K562 (cell line): ENCODE results near the gene LY6G6D. TPM values are rescaled to one million over a fixed set of nuclear protein-coding genes. Genes with fewer than 3 reads are reported as not detected.

Experiments
- ATAC-seq: fragments of 200-7000 bp; cut with Tn5 transposase; 3 replicates; pipeline ENCODE4 v1.9.1; 2020; ENCODE audit warnings: moderate library complexity
- BruUV-seq: library from RNA; stranded (reverse); fragments of 400-500 nt; replicated peaks from 2 replicates; lab custom pipeline; 2021; lab: Mats Ljungman, UMichigan
- CTCF ChIA-PET: fragments of 300-600 bp; formaldehyde crosslinking; extraction: SDS; loops from one replicate; lab custom pipeline; 2021; ENCODE audit warnings: low intra/inter-chr PET ratio; lab: Yijun Ruan, JAX
- POLR2A ChIA-PET: fragments of 300-600, 350-650 bp; sonication (Branson Sonifier 250); formaldehyde crosslinking; extraction: SDS; loops from one replicate; lab custom pipeline; 2021; ENCODE audit warnings: antibody characterized with exemption, inconsistent platforms; lab: Yijun Ruan, JAX
- DNase-seq, 4 experiments: peaks; one replicate each; pipeline versions ENCODE4 v3.0.0 to v3.0.0-alpha.2; 2011 to 2018; ENCODE audit warnings: low spot score in 3 of 4, mixed read lengths in 3 of 4; ENCODE audit errors: extremely low read depth in 1 of 4
- FAIRE-seq: peaks from 2 replicates; lab custom pipeline; 2011; peaks lifted over from hg19 to GRCh38; lab: Jason Lieb, UNC
- H2AFZ ChIP-seq: 2 replicates; pipeline ENCODE4 v1.6.0; 2011; ENCODE audit warnings: low read depth, low read length, control low read depth, inconsistent platforms
- H3K27ac ChIP-seq: fragments of 200-600 bp; 3 replicates; pipeline ENCODE4 v1.8.0; 2011; ENCODE audit warnings: low read depth, mild to moderate bottlenecking, control low read depth, inconsistent platforms, low read length, moderate library complexity, mixed read lengths; ENCODE audit errors: extremely low read depth
- H3K27me3 ChIP-seq, 2 experiments: fragments of 300-600 bp in 1 of 2; 2 replicates in 1 of 2; 3 replicates in 1 of 2; pipeline versions ENCODE4 v1.6.0 to v1.8.0; 2011; ENCODE audit warnings: inconsistent platforms in 2 of 2, low read length in 2 of 2, mild to moderate bottlenecking in 1 of 2, mixed read lengths in 1 of 2, moderate library complexity in 1 of 2; ENCODE audit not compliant: control insufficient read depth in 2 of 2, insufficient read depth in 2 of 2
- H3K36me3 ChIP-seq: fragments of 300-600 bp; 3 replicates; pipeline ENCODE4 v1.8.0; 2011; ENCODE audit warnings: mild to moderate bottlenecking, low read length, inconsistent platforms; ENCODE audit not compliant: control insufficient read depth, insufficient read depth
- H3K4me1 ChIP-seq, 2 experiments: fragments of 200-600 bp in 1 of 2; replicated peaks in 1 of 2; 2 replicates in 1 of 2; 3 replicates in 1 of 2; pipeline versions ENCODE4 v1.5.1 to v1.8.0; 2011; ENCODE audit warnings: inconsistent platforms in 2 of 2, low read length in 2 of 2, mild to moderate bottlenecking in 1 of 2, mixed read lengths in 1 of 2, moderate library complexity in 1 of 2; ENCODE audit not compliant: control insufficient read depth in 2 of 2, insufficient read depth in 2 of 2
- H3K4me2 ChIP-seq: 2 replicates; pipeline ENCODE4 v1.6.1; 2011; ENCODE audit warnings: low read length, control low read depth, inconsistent platforms, mixed read lengths; ENCODE audit not compliant: insufficient read depth
- H3K4me3 ChIP-seq: fragments of 200-600 bp; sonication (generic), shearing (Covaris generic); 2 replicates; pipeline ENCODE4 v1.5.1; 2016; ENCODE audit warnings: control low read depth, inconsistent platforms
- H3K79me2 ChIP-seq: fragments of 200-600 bp; 3 replicates; pipeline ENCODE4 v1.8.0; 2011; ENCODE audit warnings: low read length, inconsistent platforms; ENCODE audit not compliant: control insufficient read depth, insufficient read depth
- H3K9ac ChIP-seq, 2 experiments: 2 replicates each; pipeline versions ENCODE4 v1.6.0 to v1.6.1; 2011; ENCODE audit warnings: low read depth in 2 of 2, low read length in 2 of 2, control low read depth in 1 of 2, inconsistent platforms in 1 of 2, mild to moderate bottlenecking in 1 of 2, mixed read lengths in 1 of 2; ENCODE audit not compliant: insufficient read depth in 1 of 2
- H3K9me1 ChIP-seq: one replicate; pipeline ENCODE4 v1.6.0; 2011; ENCODE audit warnings: inconsistent platforms, mild to moderate bottlenecking, low read length, moderate library complexity; ENCODE audit not compliant: control insufficient read depth, insufficient read depth
- H3K9me3 ChIP-seq: replicated peaks from 2 replicates; pipeline ENCODE4 v1.5.1; 2011; ENCODE audit warnings: low read depth, low read length, inconsistent platforms; ENCODE audit not compliant: control insufficient read depth, insufficient read depth
- H4K20me1 ChIP-seq: replicated peaks from 2 replicates; pipeline ENCODE4 v1.6.1; 2011; ENCODE audit warnings: low read length, inconsistent platforms, mixed read lengths; ENCODE audit not compliant: control insufficient read depth, insufficient read depth
- BRD4 ChIP-seq: fragments of 200-600 bp; sonication (generic); IDR thresholded peaks from 2 replicates; pipeline ENCODE4 v1.6.1; 2017; ENCODE audit warnings: inconsistent platforms
- BRD9 ChIP-seq: fragments of 450-650 bp; IDR thresholded peaks from 2 replicates; pipeline ENCODE4 v1.6.1; 2018; ENCODE audit warnings: low read depth; ENCODE audit not compliant: partially characterized antibody
- DIDO1 ChIP-seq: fragments of 450-650 bp; IDR thresholded peaks from 2 replicates; pipeline ENCODE4 v1.6.1; 2016; ENCODE audit warnings: low read depth, missing biosample characterization, missing genetic modification characterization
- FOSL1 ChIP-seq: fragments of 200-800 bp; sonication (Bioruptor generic); conservative IDR thresholded peaks from 2 replicates; pipeline ENCODE4 v1.6.1; 2016; ENCODE audit warnings: missing genetic modification characterization, missing compliant biosample characterization
- FOXA1 ChIP-seq: fragments of 450-650 bp; IDR thresholded peaks from 2 replicates; pipeline ENCODE4 v1.6.1; 2016; ENCODE audit warnings: mild to moderate bottlenecking, borderline replicate concordance
- GABPB2 ChIP-seq: fragments of 250-450 bp; sonication (Bioruptor Pico); conservative IDR thresholded peaks from 2 replicates; pipeline ENCODE4 v1.5.1; 2021; ENCODE audit warnings: mild to moderate bottlenecking
- HDAC8 ChIP-seq: fragments of 450-650 bp; IDR thresholded peaks from 2 replicates; pipeline ENCODE4 v1.6.1; 2016; ENCODE audit warnings: mild to moderate bottlenecking, missing genetic modification characterization, moderate library complexity, missing compliant biosample characterization
- KHSRP ChIP-seq: fragments of 450-650 bp; IDR thresholded peaks from 2 replicates; pipeline ENCODE4 v1.6.1; 2017
- POLR2AphosphoS2 ChIP-seq: IDR thresholded peaks from 2 replicates; pipeline ENCODE4 v1.6.1; 2012; ENCODE audit warnings: low read length, improper control_type of control experiment
- RCOR1 ChIP-seq, 2 experiments: IDR thresholded peaks; 2 replicates each; pipeline ENCODE4 v1.6.1; 2012; ENCODE audit warnings: low read depth in 2 of 2, low read length in 2 of 2, borderline replicate concordance in 1 of 2, improper control_type of control experiment in 1 of 2
- ZNF318 ChIP-seq, 2 experiments: fragments of 450-650 bp; IDR thresholded peaks; 2 replicates each; pipeline ENCODE4 v1.6.1; 2016; ENCODE audit warnings: mild to moderate bottlenecking in 2 of 2, borderline replicate concordance in 1 of 2, low read depth in 1 of 2, moderate library complexity in 1 of 2
- ZNF395 ChIP-seq: fragments of 200-800 bp; sonication (Bioruptor generic); IDR thresholded peaks from 2 replicates; pipeline ENCODE4 v1.6.1; 2017; ENCODE audit warnings: missing genetic modification characterization, missing compliant biosample characterization
- WGBS: fragments of 100-300 bp; shearing (Covaris generic); methylation state at CpG from one replicate; pipeline ENCODE4 v1.1.6; 2016; ENCODE audit warnings: low coverage, mixed read lengths; ENCODE audit not compliant: insufficient coverage; ENCODE audit errors: missing lambda C conversion rate; 5-methylcytosine and 5-hydroxymethylcytosine counted together
- in situ Hi-C: fragments of 300-500 bp; cut with MboI; formaldehyde crosslinking; loops from 4 replicates; pipeline ENCODE4 v1.15.0; 2018; ENCODE audit warnings: inconsistent platforms, mixed read lengths
- intact Hi-C: fragments of 100-400 bp; cut with micrococcal nuclease; formaldehyde crosslinking; loops from 2 replicates; pipeline ENCODE4 v1.14.2; 2022
- polyA plus RNA-seq, 8 experiments: library from polyadenylated mRNA; depleted of rRNA in 4 of 8; stranded (reverse) in 5 of 8; unstranded in 3 of 8; fragments of >200 nt; fragmentation: Nextera tagmentation in 2 of 8; fragmentation: Illumina TruSeq in 1 of 8; extraction: Ambion mirVana in 2 of 8; extraction: Trizol in 1 of 8; gene quantifications; 2 replicates each; pipeline versions ENCODE4 v1.2.1 to v1.2.3, GENCODE V29; 2011 to 2014; ENCODE audit warnings: inconsistent platforms in 1 of 8, missing spikeins in 1 of 8
- total RNA-seq, 7 experiments: library from RNA; depleted of rRNA in 6 of 7; stranded (reverse); fragments of >200 nt in 6 of 7; fragmentation: Illumina TruSeq in 2 of 7; extraction: Trizol in 2 of 7; gene quantifications; 2 replicates each; pipeline versions ENCODE4 v1.2.1 to v1.2.3, GENCODE V29; 2011 to 2021; ENCODE audit warnings: low replicate concordance in 1 of 7

LY6G6D gene
- total and polyA plus RNA-seq, 9 of the 15 experiments (the other 6 are each of a cell fraction or from before 2014, with no cell fraction given) = 0.30 to 0.38 TPM; not detected in 7

- Histone ChIP-seq H3K9ac (peak overlapping the region; percentile 58 to 85), H3K36me3 (peaks cover 75% of the 10 kb centered on the region), H3K27ac (peak overlapping the region; percentile 75), H3K4me1 (peaks cover 53 to 67% of the 10 kb centered on the region in 2 experiments), H2AFZ (peak overlapping the region; percentile 37; the same call in 1 of the 2 replicates), H3K9me1 (peaks cover 5% of the 10 kb centered on the region), H4K20me1 (peaks cover 18% of the 10 kb centered on the region), H3K79me2 (peaks cover 46% of the 10 kb centered on the region), H3K27me3 (no peaks in the 10 kb centered on the region), H3K9me3 (no peaks in the 10 kb centered on the region), H3K4me2 (peak overlapping the region; percentile 94), H3K4me3 (peak overlapping the region; percentile 65)
- 3% methylated on average over 46 of the region's 46 CpGs for WGBS
- ATAC-seq (peak; percentile 82), FAIRE-seq (peak; percentile 23), DNase-seq (peak; percentile 96 to 98 (median 98))
- in situ Hi-C loops (no loop called here), intact Hi-C loops (loop anchor here (1.0 to 10.0 kb wide), 5 partner anchors 39 to 245 kb away; partner anchors contain the start of genes DXO, HSPA1B and VARS1)
- BruUV-seq = no TSS peak
- POLR2A ChIA-PET = interaction anchor here (0.6 to 15.0 kb wide), 44 partner anchors 4 to 244 kb away, joined by 3 to 236 read pairs (median 5); partner anchors contain the start of genes ABHD16A, C6orf47, CLIC1 and CSNK2B
- CTCF ChIA-PET = interaction anchor here (0.7 to 2.0 kb wide), 3 partner anchors 30 to 50 kb away, joined by 3 to 18 read pairs (median 4); no protein-coding TSS in a partner anchor
- TF ChIP-seq FOXA1 (no peak), ZNF318 (IDR thresholded peaks at IDR 0.05; ENCODE audit: borderline replicate concordance in 1 of 2, low read depth in 1 of 2) (no peak), GABPB2 (CRISPR knock-in tag) (peak; percentile 90), BRD4 (0 out of 2 replicates have a peak, but pooled peaks have one; percentile 16), DIDO1 (tag) (no peak), FOSL1 (tag) (no peak), RCOR1 (IDR thresholded peaks at IDR 0.05; ENCODE audit: borderline replicate concordance in 1 of 2, low read depth in 2 of 2, low read length in 2 of 2) (peak in 1 of 2 experiments; percentile 61; a peak in 1 of 4 replicates), HDAC8 (tag) (0 out of 2 replicates have a peak, but pooled peaks have one; percentile 15), ZNF395 (CRISPR knock-in tag) (no peak), BRD9 (no peak), KHSRP (peak; percentile 63), POLR2AphosphoS2 (peak; percentile 100)
Measured at GRCh38 chr6:31729979-31730630, 15.0 kb downstream of the LY6G6D start.
